Esophagus muscularis mucosa (tissue), 3 donors: ENCODE data around the gene GDF9.

Experiments used
- POLR2A ChIP-seq: fragments of 450-650 bp; IDR thresholded peaks from one replicate; pipeline ENCODE4 v1.6.1; 2017; ENCODE audit warnings: antibody characterized with exemption, moderate library complexity, mild to moderate bottlenecking, low read depth
- TF ChIP-seq, protein P1 (sequence below), 3 experiments: fragments of 200-600 bp in 2 of 3; fragments of 450-650 bp in 1 of 3; sonication (generic) in 2 of 3; IDR thresholded peaks; one replicate each; pipeline ENCODE4 v1.5.1; 2017 to 2019; ENCODE audit warnings: antibody characterized with exemption in 3 of 3, mild to moderate bottlenecking in 2 of 3, moderate library complexity in 1 of 3

- TF ChIP-seq, protein P1, sequence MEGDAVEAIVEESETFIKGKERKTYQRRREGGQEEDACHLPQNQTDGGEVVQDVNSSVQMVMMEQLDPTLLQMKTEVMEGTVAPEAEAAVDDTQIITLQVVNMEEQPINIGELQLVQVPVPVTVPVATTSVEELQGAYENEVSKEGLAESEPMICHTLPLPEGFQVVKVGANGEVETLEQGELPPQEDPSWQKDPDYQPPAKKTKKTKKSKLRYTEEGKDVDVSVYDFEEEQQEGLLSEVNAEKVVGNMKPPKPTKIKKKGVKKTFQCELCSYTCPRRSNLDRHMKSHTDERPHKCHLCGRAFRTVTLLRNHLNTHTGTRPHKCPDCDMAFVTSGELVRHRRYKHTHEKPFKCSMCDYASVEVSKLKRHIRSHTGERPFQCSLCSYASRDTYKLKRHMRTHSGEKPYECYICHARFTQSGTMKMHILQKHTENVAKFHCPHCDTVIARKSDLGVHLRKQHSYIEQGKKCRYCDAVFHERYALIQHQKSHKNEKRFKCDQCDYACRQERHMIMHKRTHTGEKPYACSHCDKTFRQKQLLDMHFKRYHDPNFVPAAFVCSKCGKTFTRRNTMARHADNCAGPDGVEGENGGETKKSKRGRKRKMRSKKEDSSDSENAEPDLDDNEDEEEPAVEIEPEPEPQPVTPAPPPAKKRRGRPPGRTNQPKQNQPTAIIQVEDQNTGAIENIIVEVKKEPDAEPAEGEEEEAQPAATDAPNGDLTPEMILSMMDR (IDR thresholded peaks at IDR 0.05) = no peak
- TF ChIP-seq POLR2A = no peak
Measured at GRCh38 chr5:132901730-132902129, 35.5 kb upstream of the GDF9 start.
